Fibroblast of lung (primary cell): Measurements from ENCODE around the gene CHST10.

ENCODE experiments used
- CTCF ChIP-seq, 2 donors: IDR thresholded peaks in 1 of 2; conservative IDR thresholded peaks in 1 of 2; 1 replicate in 1 of 2; 2 replicates in 1 of 2; pipeline ENCODE4 v1.5.1; 2011 to 2012; ENCODE audit warnings: low read length in 2 of 2, control low read depth in 1 of 2, inconsistent platforms in 1 of 2, low read depth in 1 of 2, mild to moderate bottlenecking in 1 of 2
- EZH2 ChIP-seq: IDR thresholded peaks from 2 replicates; pipeline ENCODE4 v1.5.1; 2012; ENCODE audit warnings: low read length, control low read depth, mild to moderate bottlenecking; ENCODE audit errors: missing control alignments

DNA sequence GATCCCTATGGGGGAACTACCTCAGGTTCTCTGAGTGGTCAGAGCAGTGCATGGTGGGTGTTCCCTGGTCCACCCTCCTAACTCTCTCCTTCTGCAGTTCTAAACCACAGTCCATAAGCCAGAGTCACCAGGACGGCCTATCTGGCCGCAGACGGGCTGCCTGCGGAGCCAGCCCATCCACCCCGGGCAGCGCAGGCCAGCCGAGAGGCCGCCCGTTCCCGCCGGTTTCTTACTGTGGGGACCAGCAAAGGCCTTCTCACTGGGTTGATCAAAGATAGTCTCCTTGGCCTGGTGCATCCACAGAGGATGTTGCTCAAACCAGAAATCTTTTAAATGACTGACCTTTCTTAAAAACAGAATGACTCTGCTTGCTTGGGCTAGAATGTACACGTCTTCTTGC lies 9.6 kb upstream of the CHST10 start:
- TF ChIP-seq EZH2 (no peak), CTCF (conservative IDR thresholded peaks at IDR 0.05 in 1 of 2, IDR thresholded peaks at IDR 0.05 in 1 of 2; ENCODE audit: low read depth in 1 of 2, low read length in 2 of 2) (no peak)
